HG02852 (cell line): Measurements from ENCODE around the gene SCNN1G.
A peak's percentile ranks its signal among the peaks of the same experiment; 100 is the strongest.
"Not testable (repeated sequence)": the region's sequence is repeated elsewhere in the genome, so short reads cannot be mapped to it uniquely, and the experiment has no call there.

ENCODE experiments used
- ATAC-seq: cut with Tn5 transposase; IDR thresholded peaks from one replicate; pipeline ENCODE4 v1.9.1; 2021; ENCODE audit warnings: mild to moderate bottlenecking, moderate library complexity; ENCODE audit not compliant: unreplicated experiment

SCNN1G gene

DNA sequence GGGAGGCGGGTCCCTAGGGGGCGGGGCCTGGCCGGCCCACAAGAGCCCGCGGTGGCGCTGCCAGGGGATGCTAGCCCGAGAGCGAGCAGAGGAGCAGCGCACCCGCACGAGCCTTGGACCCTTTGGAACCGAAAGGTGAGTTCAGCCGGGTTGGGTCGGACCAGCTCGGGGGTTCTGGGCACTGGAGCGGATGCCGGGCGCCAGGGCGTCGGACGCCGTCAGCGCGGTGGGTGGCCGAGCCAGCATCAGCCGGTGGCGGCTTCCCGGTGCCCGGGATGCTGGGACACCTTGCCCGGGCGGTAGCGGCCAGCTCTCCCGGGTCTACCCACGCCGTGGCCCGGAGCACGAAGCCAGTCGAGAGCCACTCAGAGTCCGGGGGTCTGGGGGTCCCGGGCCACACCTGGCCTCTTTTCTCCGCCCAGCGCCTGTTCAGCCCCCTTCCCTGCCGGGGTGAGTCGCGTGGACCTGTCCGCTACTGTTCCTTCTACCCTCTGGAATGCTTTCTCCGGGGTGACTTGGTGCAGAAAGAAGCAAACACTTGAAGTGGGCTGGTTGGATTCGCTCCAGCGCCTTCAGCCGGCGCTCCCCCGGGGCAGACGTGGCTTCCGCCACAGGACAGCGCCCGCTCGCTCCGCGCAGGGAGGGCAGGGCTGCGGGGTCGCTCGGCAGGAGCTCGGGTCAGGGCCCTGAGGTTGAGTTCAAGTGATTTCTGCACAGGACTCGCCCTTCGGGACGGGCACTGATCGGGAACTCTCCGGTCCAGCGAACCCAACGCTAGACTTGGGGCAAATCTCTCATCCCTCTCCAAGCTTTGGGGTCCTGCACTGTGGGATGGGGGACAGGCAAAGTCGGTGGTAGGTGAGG, at the start of gene SCNN1G:
TSS of gene SCNN1G (plus strand) at position 67 of the 864 bp plus-strand sequence. CDS start 3,527 bp downstream, outside the sequence.
- ATAC-seq = peak; percentile 22

- ATAC-seq = no peak
These were observed 49.6 kb upstream of the SCNN1G start for GRCh38 chr16:23132775-23133463.

- ATAC-seq = no peak
These were observed 48.3 kb upstream of the SCNN1G start for GRCh38 chr16:23134274-23134673.

DNA sequence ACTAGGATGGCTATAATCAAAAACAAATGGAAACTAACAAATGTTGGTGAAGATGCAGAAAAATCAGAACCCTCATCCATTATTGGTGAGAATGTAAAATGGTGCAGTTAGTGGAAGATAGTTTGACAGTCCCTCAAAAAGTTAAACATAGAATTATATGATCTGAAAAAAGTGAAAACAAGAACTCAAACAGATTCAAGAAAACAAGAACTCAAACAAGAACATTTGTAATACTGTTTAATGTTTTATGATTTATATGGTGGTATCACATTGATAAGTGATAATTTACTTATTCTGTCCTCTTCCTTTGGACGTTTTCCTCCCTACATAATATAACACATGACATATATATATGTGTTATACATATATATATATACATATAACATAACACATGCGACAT, 45.3 kb upstream of the SCNN1G start:
- no peak for ATAC-seq

DNA sequence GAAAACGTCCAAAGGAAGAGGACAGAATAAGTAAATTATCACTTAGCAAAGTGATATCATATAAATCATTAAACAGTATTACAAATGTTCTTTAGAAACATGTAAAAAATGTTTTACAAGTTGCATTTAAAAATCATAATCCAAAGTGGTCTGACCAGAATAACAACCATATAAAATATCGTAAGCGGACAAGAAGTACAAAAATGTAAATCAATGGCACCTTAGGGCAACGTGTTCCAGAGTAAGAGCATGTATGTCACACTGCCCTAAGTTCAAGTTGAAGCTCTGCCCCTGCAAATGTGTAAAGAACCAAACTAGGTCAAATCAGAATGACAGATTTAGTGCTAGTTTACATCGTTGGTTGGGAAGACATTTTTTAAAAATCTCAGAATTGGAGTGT, 44.7 kb upstream of the SCNN1G start:
- ATAC-seq = no peak

- ATAC-seq = no peak
These were observed 42.4 kb upstream of the SCNN1G start for GRCh38 chr16:23140107-23140506.

DNA sequence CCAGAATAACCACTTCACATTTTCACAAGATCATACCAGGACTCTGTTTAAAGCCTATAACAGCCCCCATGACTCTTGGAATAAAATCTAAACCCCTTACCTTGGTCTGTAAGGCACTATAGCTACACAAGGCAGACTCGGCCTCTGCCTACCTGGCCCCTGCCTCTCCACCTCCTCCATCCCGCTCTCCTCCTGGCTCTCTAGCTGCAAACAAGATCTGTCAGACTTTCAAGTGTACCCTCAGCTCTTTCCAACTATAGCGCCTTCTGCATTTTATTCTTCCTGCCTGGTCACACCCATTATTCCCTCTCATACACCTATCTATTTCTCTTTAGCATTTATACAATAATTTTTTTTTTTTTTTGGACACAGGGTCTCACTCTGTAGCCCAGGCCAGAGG, 41.5 kb upstream of the SCNN1G start:
- ATAC-seq = no peak

DNA sequence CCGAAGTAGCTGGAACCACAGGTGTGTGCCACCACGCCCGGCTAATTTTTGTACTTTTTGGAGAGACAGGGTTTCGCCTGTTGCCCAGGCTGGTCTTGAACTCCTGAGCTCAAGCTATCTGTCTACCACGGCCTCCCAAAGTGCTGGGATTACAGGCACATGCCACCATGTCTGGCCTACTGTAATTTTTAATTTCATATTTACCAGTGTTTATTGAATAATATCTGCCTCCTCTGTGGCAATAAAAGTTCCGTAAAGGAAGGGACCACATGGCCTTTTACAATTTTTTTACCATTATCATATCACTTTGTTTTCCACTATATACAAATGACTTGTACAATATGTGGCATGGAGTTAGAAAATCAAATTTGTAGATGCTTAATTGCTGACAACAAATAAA, 41.0 kb upstream of the SCNN1G start:
- ATAC-seq = no peak

- ATAC-seq = no peak
These were observed 40.4 kb upstream of the SCNN1G start for GRCh38 chr16:23141959-23142740.

DNA sequence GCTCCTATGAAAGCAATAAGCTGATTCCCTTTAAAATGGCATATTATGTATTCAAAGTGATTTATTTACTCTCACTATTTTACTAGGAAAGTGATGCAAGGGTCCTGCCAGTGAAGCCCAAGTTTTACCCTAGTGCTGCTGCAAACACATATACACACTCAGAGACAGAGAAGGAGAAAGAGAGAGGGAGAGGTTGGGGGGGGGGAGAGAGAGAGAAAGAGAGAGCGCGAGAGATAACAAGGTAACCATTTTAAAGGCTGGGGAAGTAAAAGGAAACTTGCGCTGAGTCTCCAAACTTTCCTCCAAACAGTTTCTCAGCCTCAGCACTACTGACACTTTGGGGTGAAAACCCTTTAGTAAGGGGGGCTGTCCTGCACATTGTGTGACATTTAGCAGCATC, 39.2 kb upstream of the SCNN1G start:
- ATAC-seq = no peak

GRCh38 chr16:23144393-23144792, 38.2 kb upstream of the SCNN1G start:
- ATAC-seq = not testable (repeated sequence)

DNA sequence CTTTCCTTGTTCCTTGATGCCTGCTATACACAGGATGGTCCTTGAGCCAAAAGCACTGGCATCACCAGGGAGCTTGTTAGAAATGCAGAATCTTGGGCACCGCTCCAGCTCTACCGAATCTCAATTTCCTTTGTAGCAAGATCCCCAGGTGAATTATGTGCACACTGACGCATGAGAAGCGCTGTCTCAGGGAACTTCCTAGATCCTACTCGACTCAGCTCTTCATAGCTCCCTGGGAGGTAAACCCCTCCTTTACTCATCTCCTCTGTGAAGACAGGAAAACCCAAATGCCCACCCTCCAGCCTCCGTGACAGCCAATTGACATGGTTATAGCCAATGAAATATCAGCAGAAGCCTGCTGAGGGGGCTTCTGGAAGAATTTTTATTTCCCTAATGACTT, 37.4 kb upstream of the SCNN1G start:
- no peak for ATAC-seq

- no peak for ATAC-seq
These were observed 36.9 kb upstream of the SCNN1G start for GRCh38 chr16:23145608-23146007.

DNA sequence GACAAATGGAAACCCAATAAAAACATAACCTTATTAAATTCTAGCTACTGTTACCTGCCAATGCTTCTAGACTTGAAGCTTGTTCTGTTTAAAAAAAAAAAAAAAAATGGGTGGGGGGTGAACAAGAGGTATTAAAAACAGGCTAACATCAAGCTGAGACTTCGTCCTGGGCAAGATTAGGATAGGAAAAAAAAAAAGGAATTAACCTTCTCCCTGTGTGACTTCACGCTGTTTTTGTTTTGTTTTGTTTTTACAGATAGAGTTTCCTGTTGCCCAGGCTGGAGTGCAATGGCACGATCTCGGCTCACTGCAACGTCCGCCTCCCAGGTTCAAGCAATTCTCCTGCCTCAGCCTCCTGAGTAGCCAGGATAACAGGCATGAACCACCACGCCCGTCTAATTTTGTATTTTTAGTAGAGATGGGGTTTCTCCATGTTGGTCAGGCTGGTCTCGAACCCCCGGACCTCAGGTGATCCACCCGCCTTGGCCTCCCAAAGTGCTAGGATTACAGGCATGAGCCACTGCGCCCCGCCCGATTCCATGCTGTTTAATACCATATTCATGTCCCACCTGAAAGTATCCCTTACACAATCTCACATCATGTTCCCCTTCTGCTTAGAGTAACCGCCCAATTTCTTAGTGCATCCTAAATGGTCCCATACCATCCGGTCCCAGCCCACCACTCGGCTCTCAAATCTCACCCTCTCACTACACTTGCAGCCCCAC, 35.5 kb upstream of the SCNN1G start:
- no peak for ATAC-seq

GRCh38 chr16:23147666-23148065, 34.9 kb upstream of the SCNN1G start:
- no peak for ATAC-seq

DNA sequence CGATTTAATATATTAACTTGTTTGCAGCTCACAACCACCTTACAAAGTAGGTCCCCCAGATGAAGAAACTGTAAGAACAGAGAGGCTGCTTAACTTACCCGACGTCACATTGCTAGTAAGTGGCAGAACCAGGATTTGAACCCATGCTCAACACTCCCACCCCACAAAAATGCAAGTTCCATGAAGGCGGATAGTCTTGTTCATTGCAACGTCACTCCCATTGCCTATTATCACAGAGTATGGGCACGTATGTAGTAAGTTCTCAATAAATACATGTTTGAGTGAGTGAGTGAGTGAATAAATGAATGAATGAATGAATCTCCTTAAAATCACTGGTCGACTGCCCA, 34.4 kb upstream of the SCNN1G start:
- no peak for ATAC-seq

DNA sequence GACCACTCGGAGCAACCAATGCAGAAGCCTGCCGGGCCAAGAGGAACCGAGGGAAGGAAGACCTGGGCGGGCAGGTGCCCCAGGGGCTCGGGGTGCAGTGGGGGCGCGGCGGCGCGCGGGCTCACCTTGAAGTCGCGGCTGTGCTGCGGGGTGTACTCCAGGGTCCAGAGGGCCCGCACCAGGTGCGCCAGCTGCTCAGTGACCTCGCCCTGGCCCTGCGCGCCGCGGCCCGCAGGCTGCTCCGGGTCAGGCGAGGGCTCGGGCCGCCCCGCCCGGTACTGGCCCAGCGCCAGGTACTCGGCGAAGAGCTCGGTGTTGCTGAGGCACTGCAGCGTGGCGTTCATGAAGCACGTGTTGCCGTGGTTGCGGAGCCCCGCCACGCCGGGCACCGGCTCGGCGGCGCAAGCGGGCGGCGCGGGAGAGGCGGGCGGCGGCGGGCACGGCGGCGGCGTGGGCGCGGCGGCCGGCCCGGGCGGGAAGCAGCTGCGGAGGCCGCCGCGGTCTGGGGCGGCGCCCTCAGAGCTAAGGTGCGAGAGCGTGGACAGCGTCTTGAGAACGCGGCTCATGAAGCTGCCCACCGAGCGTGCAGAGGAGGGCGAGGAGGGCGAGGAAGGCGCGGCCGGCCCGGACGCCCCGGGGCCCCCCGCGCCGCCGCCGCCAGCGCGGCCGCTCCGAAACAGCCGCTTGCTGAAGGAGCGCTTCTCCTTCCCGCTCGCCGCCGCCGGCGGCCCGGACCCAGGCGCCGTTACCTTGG, 33.9 kb upstream of the SCNN1G start:
- ATAC-seq = peak; percentile 43

GRCh38 chr16:23149267-23149992, 33.1 kb upstream of the SCNN1G start, which contains the start of gene USP31:
Gene USP31, minus strand, starts transcription at chr16:23149452. Its CDS starts 182 bp downstream, at chr16:23149270.
- peak; percentile 96 for ATAC-seq

GRCh38 chr16:23149993-23150364, 32.6 kb upstream of the SCNN1G start:
- ATAC-seq = no peak
